GM20000 (cell line): ENCODE results near the gene HMSD.

Experiments
- DNase-seq: peaks from one replicate; pipeline ENCODE4 v3.0.0; 2012; ENCODE audit warnings: low spot score
- TF ChIP-seq, protein P1 (sequence below): IDR thresholded peaks from 2 replicates; pipeline ENCODE4 v1.5.1; 2012; ENCODE audit warnings: mild to moderate bottlenecking, control low read depth; ENCODE audit errors: extremely low read depth, missing control alignments

HMSD gene

DNA sequence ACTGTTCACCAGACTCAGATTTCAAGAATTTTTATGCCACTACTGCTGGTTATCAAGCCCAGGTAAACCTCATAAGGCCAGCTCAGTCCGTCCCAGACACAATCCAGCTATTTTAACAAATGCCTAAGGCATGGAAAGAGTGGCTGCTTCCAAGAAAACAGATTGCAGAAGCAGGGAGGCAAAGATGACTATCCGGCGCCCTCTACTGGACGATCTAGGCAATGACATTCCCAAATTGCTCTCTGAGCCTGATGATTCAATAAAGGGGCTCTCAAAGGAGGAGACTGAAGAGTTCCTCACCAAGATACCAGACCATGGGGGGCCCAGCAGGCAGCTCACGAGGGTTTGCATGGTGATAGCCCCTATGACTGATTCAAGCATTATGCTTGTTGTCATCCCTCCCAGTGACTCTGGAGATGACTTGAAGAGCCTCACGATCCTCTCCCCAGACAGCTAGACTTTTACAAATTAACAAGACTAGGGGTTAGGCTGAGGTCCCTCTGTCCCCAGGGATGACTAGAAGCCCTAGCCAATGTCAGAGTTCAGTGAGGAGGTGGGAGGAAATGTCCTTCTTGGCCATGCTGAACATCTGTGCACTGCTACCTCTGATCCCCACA is 45.8 kb downstream of the HMSD start:
- TF ChIP-seq, protein P1, sequence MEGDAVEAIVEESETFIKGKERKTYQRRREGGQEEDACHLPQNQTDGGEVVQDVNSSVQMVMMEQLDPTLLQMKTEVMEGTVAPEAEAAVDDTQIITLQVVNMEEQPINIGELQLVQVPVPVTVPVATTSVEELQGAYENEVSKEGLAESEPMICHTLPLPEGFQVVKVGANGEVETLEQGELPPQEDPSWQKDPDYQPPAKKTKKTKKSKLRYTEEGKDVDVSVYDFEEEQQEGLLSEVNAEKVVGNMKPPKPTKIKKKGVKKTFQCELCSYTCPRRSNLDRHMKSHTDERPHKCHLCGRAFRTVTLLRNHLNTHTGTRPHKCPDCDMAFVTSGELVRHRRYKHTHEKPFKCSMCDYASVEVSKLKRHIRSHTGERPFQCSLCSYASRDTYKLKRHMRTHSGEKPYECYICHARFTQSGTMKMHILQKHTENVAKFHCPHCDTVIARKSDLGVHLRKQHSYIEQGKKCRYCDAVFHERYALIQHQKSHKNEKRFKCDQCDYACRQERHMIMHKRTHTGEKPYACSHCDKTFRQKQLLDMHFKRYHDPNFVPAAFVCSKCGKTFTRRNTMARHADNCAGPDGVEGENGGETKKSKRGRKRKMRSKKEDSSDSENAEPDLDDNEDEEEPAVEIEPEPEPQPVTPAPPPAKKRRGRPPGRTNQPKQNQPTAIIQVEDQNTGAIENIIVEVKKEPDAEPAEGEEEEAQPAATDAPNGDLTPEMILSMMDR = peak; percentile 82
- peak; percentile 64 for DNase-seq

DNA sequence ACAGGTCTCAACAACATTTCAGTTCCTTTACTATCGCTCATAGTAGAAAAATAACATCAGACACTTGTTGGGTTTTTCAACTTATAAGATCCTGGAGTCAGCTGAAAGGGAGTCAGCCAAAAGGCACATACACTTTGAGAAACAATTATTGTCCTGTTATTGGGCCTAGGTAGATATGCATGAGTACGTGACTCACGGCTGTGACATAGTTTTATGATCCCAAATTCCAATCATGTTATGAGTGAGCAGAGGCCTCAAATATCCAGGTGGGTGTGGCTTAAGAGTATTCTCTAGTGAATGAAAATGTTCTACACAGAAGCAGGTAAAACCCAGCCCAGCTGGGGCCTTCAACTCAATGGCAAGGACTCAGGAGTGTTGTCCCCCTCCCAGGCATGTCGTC is 47.9 kb downstream of the HMSD start:
- no peak for DNase-seq
- TF ChIP-seq, protein P1 = no peak

DNA sequence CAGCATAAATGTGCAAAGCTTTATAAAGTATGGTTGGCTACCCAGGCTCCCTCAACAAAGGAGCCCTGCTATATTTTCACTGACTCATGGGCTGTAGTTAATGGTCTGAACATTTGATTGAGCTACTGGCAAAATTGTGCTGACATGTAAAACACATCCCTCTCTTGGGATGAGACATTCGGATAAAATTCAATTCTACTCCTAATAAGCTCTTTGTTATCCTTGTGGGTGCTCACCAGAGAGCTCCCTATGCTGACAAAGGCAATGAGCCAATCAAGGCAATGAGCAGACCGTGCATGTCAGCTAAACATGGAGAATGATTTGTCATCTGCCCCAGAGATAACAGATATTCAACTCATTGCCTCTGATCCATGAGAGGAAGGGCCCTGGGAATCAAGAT is 48.5 kb downstream of the HMSD start:
- no peak for DNase-seq

DNA sequence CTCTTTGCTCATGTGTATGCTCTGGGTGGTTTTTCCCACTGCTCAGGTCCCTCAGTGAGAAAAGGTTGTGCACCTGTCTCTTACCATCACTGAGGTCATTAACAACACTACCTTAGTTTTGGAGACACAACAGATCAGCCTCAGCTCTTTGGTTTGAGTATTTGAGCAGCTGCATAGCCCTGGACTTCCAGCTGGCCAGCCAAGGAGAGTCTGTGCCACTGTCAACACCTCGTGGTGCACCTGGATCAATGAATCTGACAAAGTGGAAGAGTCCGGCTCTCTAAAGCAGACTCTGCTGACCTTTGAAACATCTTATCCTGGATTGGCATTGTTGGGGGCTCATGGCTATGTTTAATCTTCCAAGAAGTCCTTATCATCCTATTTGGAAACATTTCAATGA is 50.8 kb downstream of the HMSD start:
- TF ChIP-seq, protein P1 = no peak
- no peak for DNase-seq

More for the DNA sequence above, 48.5 kb downstream of the HMSD start:
- TF ChIP-seq, protein P1 = no peak

DNA sequence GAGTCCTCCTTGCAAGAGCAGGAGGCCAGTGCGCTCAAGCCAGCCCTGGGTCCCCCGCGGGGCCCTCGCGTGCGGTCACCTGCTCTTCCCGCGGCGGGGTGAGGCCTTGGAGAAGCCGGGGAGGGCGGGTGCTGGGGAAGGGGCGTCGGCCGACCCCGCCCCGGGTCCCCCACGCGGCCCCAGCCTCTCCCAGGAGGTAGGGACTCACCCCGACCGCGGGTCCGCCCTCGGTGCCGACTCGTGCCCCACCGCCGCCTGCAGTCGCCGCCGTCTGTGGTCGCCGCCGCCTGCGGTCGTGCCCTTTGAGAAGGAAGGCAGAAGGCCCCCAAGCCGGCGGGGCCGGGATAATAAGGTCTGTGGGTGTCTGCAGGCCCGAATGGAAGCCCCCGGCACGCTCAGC is 53.5 kb downstream of the HMSD start:
- DNase-seq = no peak
- TF ChIP-seq, protein P1 = no peak

DNA sequence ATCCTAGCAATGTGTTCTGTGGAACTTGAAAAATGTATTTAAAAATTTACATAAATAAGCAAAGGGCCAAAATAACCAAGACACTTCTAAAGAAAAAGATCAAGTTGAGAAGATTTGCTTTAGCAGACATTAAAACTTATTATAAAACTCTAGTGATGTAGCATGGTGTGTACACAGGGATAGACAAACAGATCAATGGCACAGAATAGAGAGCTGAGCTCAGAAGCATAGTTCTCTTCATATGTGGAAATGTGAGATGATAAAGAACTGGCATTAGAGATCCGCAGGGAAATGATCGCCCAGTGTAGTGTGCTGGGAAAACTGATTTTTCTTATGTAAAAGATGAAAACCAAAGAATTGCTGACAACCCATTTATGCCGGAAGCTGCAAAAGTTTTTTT is 60.2 kb downstream of the HMSD start:
- no peak for DNase-seq
- TF ChIP-seq, protein P1 = no peak
